ENCODE results near the gene CDCA5.

Gene CDCA5

DNA sequence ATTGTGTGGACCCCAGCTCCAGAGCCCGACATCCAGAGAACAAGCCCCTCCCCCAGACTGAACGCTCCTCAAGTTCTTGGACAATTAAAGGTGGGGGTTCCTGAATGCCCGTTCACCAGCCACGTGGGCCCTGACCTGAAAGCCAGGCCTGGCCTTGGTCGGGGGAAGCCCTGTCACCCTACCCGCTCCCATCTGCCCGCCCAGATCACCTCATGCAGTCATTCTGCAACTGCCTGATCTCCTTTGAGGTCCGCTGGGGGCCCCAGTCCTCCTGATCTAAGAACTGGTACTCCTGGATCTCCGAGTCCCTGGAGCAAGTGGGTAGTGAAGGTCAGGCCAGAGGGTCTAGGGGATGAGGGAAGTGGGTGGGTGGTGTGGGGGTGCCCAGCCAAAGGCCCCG lies 16.4 kb downstream of the CDCA5 start:
- no peak for FAIRE-seq

DNA sequence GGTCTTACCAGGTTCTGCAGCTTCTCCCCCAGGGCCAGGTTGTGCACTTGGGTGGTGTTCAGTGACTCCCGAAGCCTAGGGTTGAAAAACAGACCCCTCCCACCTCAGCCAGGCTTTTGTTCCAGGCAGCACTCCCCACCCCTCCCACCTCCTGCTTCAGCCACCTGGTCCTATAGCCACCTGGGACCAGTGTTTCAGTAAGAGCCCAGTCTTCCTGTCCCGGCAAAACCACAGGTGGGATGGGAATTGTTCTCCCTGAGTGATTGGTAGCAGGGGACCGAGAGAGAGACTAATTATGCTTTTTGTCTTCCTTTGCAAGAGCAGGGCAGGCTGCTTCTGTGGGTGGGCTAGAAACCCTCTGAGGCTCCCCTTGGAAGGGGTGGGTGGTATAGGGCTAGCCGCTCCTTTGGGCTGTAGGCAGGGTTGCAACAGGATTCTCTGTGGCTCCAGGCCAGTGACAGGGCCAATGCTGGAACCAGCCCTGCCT lies 17.0 kb downstream of the CDCA5 start:
- FAIRE-seq, result no peak

DNA sequence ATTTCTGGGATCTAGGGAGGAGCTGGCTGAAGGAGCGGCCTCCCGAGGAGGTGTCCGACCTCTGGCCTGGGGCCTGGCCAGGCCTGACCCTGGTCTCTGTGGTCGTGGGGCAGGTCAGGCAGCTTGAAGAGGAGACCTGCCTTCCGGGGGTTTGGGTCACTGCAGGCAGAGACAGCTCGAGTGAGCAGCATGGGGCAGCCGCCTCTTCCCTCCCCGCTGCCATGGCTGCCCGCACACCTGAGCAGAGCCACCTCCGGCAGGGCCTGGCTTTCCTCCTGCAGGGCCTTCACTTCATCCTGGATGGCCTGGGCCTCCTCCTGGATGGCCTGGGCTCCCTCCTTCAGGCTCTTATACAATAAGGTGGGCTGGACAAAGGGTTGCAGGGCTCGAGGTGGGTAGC lies 17.5 kb downstream of the CDCA5 start:
- no peak for FAIRE-seq

GRCh38 chr11:65065851-65066250 lies 18.0 kb downstream of the CDCA5 start:
- no peak for FAIRE-seq

- FAIRE-seq, result no peak
Measured at GRCh38 chr11:65064847-65065240, 19.0 kb downstream of the CDCA5 start.

GRCh38 chr11:65063532-65063931 lies 20.3 kb downstream of the CDCA5 start:
- no peak for FAIRE-seq

DNA sequence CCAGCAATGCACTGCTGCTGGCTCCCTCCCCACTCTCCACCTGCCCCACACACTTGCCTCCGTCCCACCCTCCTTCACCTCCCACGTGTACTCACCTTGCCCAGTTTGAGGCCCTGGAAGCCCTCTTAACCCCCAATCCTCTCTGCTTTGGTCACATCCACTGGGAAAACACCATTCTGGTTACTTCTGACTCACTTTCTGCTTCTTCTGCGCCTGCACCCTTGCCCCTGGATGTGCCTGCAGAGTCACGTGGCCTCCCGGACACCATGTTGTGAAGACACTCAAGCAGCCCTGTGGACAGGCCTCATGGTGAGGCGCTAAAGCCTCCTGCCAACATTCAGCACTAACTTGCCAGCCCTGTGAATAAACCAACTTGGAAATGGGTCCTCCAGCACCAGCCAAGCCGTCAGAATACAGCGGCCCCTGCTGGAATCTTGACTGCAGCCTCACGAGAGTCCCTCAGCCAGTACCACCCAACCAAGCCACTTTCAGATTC lies 22.9 kb downstream of the CDCA5 start:
- no peak for FAIRE-seq

DNA sequence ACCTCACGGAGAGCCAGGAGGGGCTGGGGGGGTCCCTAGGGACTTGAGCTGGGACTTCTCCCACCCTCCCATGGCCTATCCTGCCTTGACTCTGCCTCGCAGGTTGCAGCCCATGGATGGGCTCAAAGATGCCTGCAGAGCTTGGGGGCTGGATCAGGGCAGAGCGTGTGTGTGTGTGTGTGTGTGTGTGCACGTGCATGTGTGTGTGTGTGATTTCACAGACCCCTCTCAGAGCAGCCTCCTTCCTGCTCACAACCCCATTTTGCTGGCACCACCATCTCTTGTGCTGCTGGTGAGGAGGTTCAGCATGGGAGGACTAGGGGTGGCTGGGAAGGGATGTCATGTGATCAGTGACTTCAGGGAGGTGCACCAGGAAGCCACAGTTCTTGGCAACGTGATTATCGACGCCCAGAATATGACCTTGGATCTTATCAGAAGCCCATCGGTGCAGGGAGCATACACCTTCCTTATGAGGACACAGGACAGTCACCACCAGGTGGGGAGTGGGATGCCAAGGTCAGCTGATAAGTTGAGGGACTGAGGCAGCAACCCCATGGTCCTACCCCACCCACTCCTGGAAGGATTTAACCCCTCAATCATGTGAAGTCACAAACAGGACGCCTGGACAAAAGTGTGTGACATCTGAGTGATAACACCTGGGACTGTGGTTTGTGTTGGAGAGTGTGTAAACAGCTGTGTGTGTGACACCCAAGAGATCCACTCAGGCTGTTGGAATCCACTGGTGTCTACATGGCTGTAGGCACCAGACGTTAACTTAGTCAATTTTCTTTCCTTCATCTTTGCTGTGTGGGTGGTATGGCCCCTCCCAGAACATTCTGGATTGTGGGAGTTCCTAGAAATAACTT lies 23.6 kb downstream of the CDCA5 start:
- FAIRE-seq, result no peak

GRCh38 chr11:65059523-65059922 lies 24.3 kb downstream of the CDCA5 start:
- FAIRE-seq, result no peak

- no peak for FAIRE-seq
Measured at GRCh38 chr11:65058419-65059054, 25.3 kb downstream of the CDCA5 start, which contains the start of gene NAALADL1. Gene NAALADL1 (minus strand): TSS chr11:65058553. CDS start chr11:65058521, 32 bp downstream.

GRCh38 chr11:65058012-65058411 lies 25.8 kb downstream of the CDCA5 start:
- no peak for FAIRE-seq

- no peak for FAIRE-seq
Measured at GRCh38 chr11:65057526-65057925, 26.3 kb downstream of the CDCA5 start.

- FAIRE-seq, result no peak
Measured at GRCh38 chr11:65056999-65057398, 26.8 kb downstream of the CDCA5 start.

- FAIRE-seq, result no peak
Measured at GRCh38 chr11:65055538-65055937, 28.3 kb downstream of the CDCA5 start.

DNA sequence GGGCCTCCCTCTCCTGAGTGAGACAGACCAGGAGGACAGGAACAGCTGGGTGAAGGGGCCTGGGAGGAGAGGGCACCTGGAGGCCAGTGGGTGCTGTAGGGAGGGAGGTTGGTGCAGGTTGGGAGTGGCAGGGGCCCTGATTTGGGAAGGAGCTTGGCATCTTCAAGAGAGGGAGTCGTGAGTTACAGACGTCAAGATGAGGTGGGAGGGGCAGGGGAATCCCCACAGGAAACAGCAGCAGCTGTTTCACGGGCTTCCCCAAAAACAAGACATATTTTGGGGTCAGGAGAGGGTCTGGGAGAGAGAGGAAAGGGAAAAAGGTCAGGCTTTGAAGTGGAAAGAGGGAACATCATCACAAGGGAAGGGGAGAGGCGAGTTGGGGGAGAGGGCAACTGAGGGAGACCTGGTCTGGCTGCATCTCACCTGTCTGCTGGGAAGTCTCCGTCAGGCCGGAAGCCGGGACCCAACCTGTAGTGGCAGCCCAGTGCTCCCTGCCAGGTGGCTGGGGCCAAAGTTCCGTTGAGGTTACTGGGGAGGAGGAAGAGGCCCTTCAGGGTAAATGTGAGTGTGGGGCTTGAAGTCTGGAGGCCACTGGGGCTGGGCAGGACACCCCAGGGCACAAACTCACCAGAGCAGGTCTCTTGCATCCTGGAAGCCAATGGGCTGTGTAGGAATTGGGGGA lies 29.9 kb downstream of the CDCA5 start:
- no peak for FAIRE-seq

DNA sequence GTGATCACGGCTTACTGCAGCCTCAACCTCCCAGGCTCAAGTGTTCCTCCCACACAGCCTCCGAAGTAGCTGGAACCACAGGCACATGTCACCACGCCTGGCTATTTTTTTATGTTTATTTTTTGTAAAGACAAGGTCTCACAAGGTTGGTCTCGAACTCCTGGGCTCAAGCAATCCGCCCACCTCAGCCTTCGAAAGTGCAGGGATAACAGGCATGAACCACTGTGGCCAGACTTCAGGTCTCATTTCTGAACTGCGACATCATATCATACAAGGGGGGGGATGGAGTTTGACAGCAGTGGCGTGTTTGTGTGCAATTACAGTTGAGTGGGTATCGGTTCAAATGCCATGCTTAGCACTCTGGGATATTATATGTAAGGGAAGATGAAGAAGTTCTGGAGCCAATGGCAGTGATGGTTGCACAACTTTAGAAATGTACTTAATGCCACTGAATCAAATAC lies 32.4 kb downstream of the CDCA5 start:
- no peak for FAIRE-seq

GRCh38 chr11:65047581-65048422 lies 36.0 kb downstream of the CDCA5 start:
- no peak for FAIRE-seq

DNA sequence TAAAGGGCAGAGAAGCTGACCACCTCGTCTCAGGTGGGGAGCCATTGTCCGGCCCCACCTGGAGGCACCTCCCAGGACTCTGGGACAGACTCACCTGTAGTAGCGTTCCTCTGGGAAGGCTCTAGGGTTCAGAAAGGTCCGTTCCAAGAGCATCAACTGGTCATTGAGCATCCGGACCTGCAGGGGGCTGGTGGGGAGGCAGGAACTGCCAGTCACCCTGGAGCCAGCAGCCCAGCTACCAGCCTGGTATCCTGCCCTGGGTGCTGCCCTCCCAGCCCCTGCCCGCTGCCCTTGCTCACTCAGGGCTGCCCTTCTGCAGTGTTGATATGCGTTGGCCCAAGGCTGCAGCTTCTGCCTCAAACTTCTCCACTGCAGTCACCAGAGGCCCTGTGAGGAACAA lies 38.1 kb downstream of the CDCA5 start:
- FAIRE-seq, result no peak

DNA sequence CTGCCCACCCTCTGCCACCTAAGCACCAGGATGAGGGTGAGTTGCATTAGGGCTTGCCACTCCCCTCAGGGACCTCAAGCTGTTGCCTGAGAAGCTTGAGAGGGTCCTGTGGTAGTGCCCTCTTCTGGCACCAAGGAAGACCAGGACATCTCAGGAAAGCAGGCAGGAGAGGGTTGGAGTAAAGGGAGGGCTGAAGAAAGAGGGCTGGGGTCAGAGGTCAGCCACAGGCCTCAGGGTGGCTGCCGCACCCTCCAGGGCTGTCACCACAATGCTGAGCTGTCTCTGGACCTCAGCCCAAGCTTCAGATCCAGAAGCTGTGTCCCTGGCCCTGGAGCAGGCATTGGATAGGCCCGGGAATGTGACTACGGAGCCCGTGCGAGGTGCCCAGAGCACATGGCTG lies 38.8 kb downstream of the CDCA5 start:
- no peak for FAIRE-seq

- FAIRE-seq, result no peak
Measured at GRCh38 chr11:65043881-65044501, 39.8 kb downstream of the CDCA5 start.

DNA sequence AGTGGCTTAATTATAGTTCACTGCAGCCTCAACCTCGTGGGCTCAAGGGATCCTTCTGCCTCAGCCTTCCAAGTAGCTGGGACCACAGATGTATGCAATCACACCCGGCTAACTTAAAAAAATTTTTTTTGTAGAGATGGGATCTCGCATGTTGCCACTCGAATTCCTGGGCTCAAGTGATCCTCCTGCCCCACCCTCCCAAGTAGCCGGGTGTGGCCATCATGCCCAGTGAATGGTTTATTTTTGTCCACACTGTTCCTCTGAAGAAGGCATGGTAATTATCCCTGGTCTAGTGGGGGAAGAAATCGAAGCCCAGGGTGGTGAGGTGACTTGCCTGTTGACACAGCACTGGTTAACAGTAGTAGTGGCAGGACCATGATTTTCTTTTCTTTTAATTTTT lies 40.9 kb downstream of the CDCA5 start:
- FAIRE-seq, result no peak

Measured in endometrium (tissue), 2 donors.